HT-29 (cell line): Measurements from ENCODE around the gene TAS2R39. TPM values are rescaled to one million over a fixed set of nuclear protein-coding genes. Genes with fewer than 3 reads are reported as not detected.
"Not testable (repeated sequence)": the region's sequence is repeated elsewhere in the genome, so short reads cannot be mapped to it uniquely, and the experiment has no call there.

Experiments used
- DNase-seq: peaks from one replicate; pipeline ENCODE4 v3.0.0-alpha.2; 2015; ENCODE audit warnings: low spot score
- total RNA-seq: library from RNA; depleted of rRNA; stranded (reverse); fragments of >200 nt; shearing (Covaris generic); gene quantifications from 2 replicates; pipeline ENCODE4 v1.2.3, GENCODE V29; 2014; rRNA removed

TAS2R39 gene
- total RNA-seq: not detected in 2 replicates

GRCh38 chr7:143183024-143183423, at the start of gene TAS2R39:
Gene TAS2R39 (plus strand): TSS chr7:143183419. CDS start chr7:143183419, 0 bp downstream.
- DNase-seq: no peak

GRCh38 chr7:143147070-143147469, 36.1 kb upstream of the TAS2R39 start:
- DNase-seq: no peak

GRCh38 chr7:143148050-143148449, 35.2 kb upstream of the TAS2R39 start:
- no peak for DNase-seq

- no peak for DNase-seq
These were observed 34.6 kb upstream of the TAS2R39 start for GRCh38 chr7:143148651-143149050.

- DNase-seq: not testable (repeated sequence)
These were observed 32.5 kb upstream of the TAS2R39 start for GRCh38 chr7:143150696-143151095.

- DNase-seq: not testable (repeated sequence)
These were observed 24.6 kb upstream of the TAS2R39 start for GRCh38 chr7:143158617-143159016.

GRCh38 chr7:143171697-143172096, 11.5 kb upstream of the TAS2R39 start:
- peak; percentile 25 for DNase-seq

GRCh38 chr7:143172354-143172753, 10.9 kb upstream of the TAS2R39 start:
- peak; percentile 10 for DNase-seq

GRCh38 chr7:143176128-143176527, 7.1 kb upstream of the TAS2R39 start:
- no peak for DNase-seq

- DNase-seq: no peak
These were observed 5.7 kb upstream of the TAS2R39 start for GRCh38 chr7:143177374-143178119.

- not testable (repeated sequence) for DNase-seq
These were observed 2.4 kb upstream of the TAS2R39 start for GRCh38 chr7:143180771-143181170.

- no peak for DNase-seq
These were observed 1.9 kb upstream of the TAS2R39 start for GRCh38 chr7:143181349-143181748.

GRCh38 chr7:143185551-143185950, 2.3 kb downstream of the TAS2R39 start:
- DNase-seq: no peak

GRCh38 chr7:143188994-143189393, 5.8 kb downstream of the TAS2R39 start:
- DNase-seq: no peak

GRCh38 chr7:143193880-143194279, 10.7 kb downstream of the TAS2R39 start:
- DNase-seq: no peak

- DNase-seq: no peak
These were observed 15.8 kb downstream of the TAS2R39 start for GRCh38 chr7:143199040-143199439.

GRCh38 chr7:143202161-143202560, 18.9 kb downstream of the TAS2R39 start:
- DNase-seq: no peak

- no peak for DNase-seq
These were observed 20.2 kb downstream of the TAS2R39 start for GRCh38 chr7:143203386-143203785.

- peak; percentile 50 for DNase-seq
These were observed 22.5 kb downstream of the TAS2R39 start for GRCh38 chr7:143205560-143206293.

GRCh38 chr7:143210541-143210940, 27.3 kb downstream of the TAS2R39 start:
- no peak for DNase-seq

GRCh38 chr7:143213478-143213877, 30.3 kb downstream of the TAS2R39 start:
- not testable (repeated sequence) for DNase-seq

GRCh38 chr7:143214789-143215679, 31.8 kb downstream of the TAS2R39 start:
- DNase-seq: peak; percentile 98
